Neural cell (in vitro differentiated cells): ENCODE results near the gene F3. TPM values are rescaled to one million over a fixed set of nuclear protein-coding genes. Genes with fewer than 3 reads are reported as not detected.

ENCODE experiments used
- H2AFZ ChIP-seq: fragments of 200-600, 300-800 bp; sonication (generic), shearing (Covaris generic); 2 replicates; pipeline ENCODE4 v1.6.0; 2014; ENCODE audit warnings: low read depth, mild to moderate bottlenecking, antibody characterized with exemption, low read length, moderate library complexity
- H3F3A ChIP-seq: fragments of 200-600 bp; shearing (Covaris generic); 2 replicates; pipeline ENCODE4 v1.6.1; 2016; ENCODE audit warnings: mild to moderate bottlenecking, moderate library complexity, mixed read lengths, antibody characterized with exemption, low read length; ENCODE audit not compliant: insufficient read depth, poor library complexity, severe bottlenecking
- H3K27ac ChIP-seq: fragments of 200-600, 300-800 bp; sonication (generic), shearing (Covaris generic); 2 replicates; pipeline ENCODE4 v1.5.1; 2014; ENCODE audit warnings: mild to moderate bottlenecking, low read length, moderate library complexity
- H3K27me3 ChIP-seq: fragments of 300-800, 200-600 bp; sonication (generic), shearing (Covaris generic); 2 replicates; pipeline ENCODE4 v1.6.0; 2014; ENCODE audit warnings: mild to moderate bottlenecking, low read depth, low read length, moderate library complexity; ENCODE audit not compliant: insufficient read depth
- H3K36me3 ChIP-seq: fragments of 300-800, 200-600 bp; sonication (generic), shearing (Covaris generic); 2 replicates; pipeline ENCODE4 v1.5.1; 2014; ENCODE audit warnings: mild to moderate bottlenecking, antibody characterized with exemption, low read length, moderate library complexity; ENCODE audit not compliant: insufficient read depth
- H3K4me2 ChIP-seq: fragments of 300-800, 200-600 bp; sonication (generic), shearing (Covaris generic); 2 replicates; pipeline ENCODE4 v1.6.0; 2014; ENCODE audit warnings: mild to moderate bottlenecking, low read length
- H3K4me3 ChIP-seq: fragments of 300-800, 200-600 bp; sonication (generic), shearing (Covaris generic); 2 replicates; pipeline ENCODE4 v1.5.1; 2014; ENCODE audit warnings: mild to moderate bottlenecking, low read length, moderate library complexity
- H3K79me2 ChIP-seq: fragments of 200-600 bp; shearing (Covaris generic); replicated peaks from 2 replicates; pipeline ENCODE4 v1.6.0; 2014; ENCODE audit warnings: mild to moderate bottlenecking, low read length, moderate library complexity; ENCODE audit not compliant: insufficient read depth
- H3K9ac ChIP-seq: fragments of 300-800, 200-600 bp; sonication (generic), shearing (Covaris generic); 2 replicates; pipeline ENCODE4 v1.6.1; 2016; ENCODE audit warnings: mild to moderate bottlenecking, low read length, mixed read lengths
- H3K9me2 ChIP-seq: fragments of 200-600 bp; shearing (Covaris generic); 2 replicates; pipeline ENCODE4 v1.6.1; 2016; ENCODE audit warnings: mild to moderate bottlenecking, low read length, mixed read lengths; ENCODE audit not compliant: insufficient read depth
- H3K9me3 ChIP-seq: fragments of 200-600, 300-800 bp; sonication (generic), shearing (Covaris generic); 2 replicates; pipeline ENCODE4 v1.6.1; 2016; ENCODE audit warnings: mild to moderate bottlenecking, mixed run types, low read length, moderate library complexity, mixed read lengths
- H4K20me1 ChIP-seq: fragments of 200-600 bp; shearing (Covaris generic); 2 replicates; pipeline ENCODE4 v1.6.1; 2016; ENCODE audit warnings: mild to moderate bottlenecking, mixed run types; ENCODE audit not compliant: insufficient read depth
- CTCF ChIP-seq: fragments of 450-650 bp; IDR thresholded peaks from 2 replicates; pipeline ENCODE4 v1.5.1; 2014; ENCODE audit warnings: antibody characterized with exemption, mild to moderate bottlenecking, moderate library complexity; ENCODE audit not compliant: poor library complexity, severe bottlenecking
- EP300 ChIP-seq: fragments of 450-650 bp; conservative IDR thresholded peaks from 2 replicates; pipeline ENCODE4 v1.6.1; 2014; ENCODE audit warnings: antibody characterized with exemption, mild to moderate bottlenecking, moderate library complexity; ENCODE audit not compliant: poor library complexity, severe bottlenecking
- EZH2 ChIP-seq: fragments of 200-600, 300-800 bp; shearing (Covaris generic), sonication (generic); IDR thresholded peaks from 2 replicates; pipeline ENCODE4 v1.6.1; 2014; ENCODE audit warnings: antibody characterized with exemption, low read length, borderline replicate concordance, mild to moderate bottlenecking; ENCODE audit not compliant: insufficient read depth, poor library complexity, severe bottlenecking
- MXI1 ChIP-seq: fragments of 450-650 bp; conservative IDR thresholded peaks from 2 replicates; pipeline ENCODE4 v1.6.1; 2014; ENCODE audit warnings: antibody characterized with exemption, mild to moderate bottlenecking; ENCODE audit not compliant: poor library complexity, severe bottlenecking
- POLR2AphosphoS5 ChIP-seq: IDR thresholded peaks from 2 replicates; pipeline ENCODE4 v1.6.1; 2012
- RAD21 ChIP-seq: fragments of 450-650 bp; conservative IDR thresholded peaks from 2 replicates; pipeline ENCODE4 v1.6.1; 2014; ENCODE audit warnings: antibody characterized with exemption, mild to moderate bottlenecking, moderate library complexity
- REST ChIP-seq: IDR thresholded peaks from 2 replicates; pipeline ENCODE4 v1.6.1; 2012; ENCODE audit warnings: borderline replicate concordance
- SMC3 ChIP-seq: fragments of 450-650 bp; conservative IDR thresholded peaks from 2 replicates; pipeline ENCODE4 v1.6.1; 2014; ENCODE audit warnings: antibody characterized with exemption, mild to moderate bottlenecking, moderate library complexity; ENCODE audit not compliant: poor library complexity
- TAF1 ChIP-seq: IDR thresholded peaks from 2 replicates; pipeline ENCODE4 v1.6.1; 2012; ENCODE audit warnings: low read depth
- polyA plus RNA-seq: library from polyadenylated mRNA; depleted of rRNA; stranded (reverse); fragments of >200 nt; gene quantifications from 2 replicates; pipeline ENCODE4 v1.2.3, GENCODE V29; 2014

Gene F3
- polyA plus RNA-seq, 1 donor from 2014 or later = 0.10 TPM

- no peaks in the 10 kb centered on the region for H4K20me1 ChIP-seq
- H3K4me3 ChIP-seq = no peak overlapping the region
- H3K9ac ChIP-seq = no peak overlapping the region
- no peaks in the 10 kb centered on the region for H3K36me3 ChIP-seq
- TF ChIP-seq RAD21 (no peak), TAF1 (no peak), SMC3 (no peak), MXI1 (no peak), POLR2AphosphoS5 (no peak), REST (no peak), EP300 (no peak), EZH2 (no peak), CTCF (no peak)
- no peaks in the 10 kb centered on the region for H3K27me3 ChIP-seq
- H3K27ac ChIP-seq = no peak overlapping the region
- H3K9me3 ChIP-seq = no peaks in the 10 kb centered on the region
- H2AFZ ChIP-seq = no peak overlapping the region
- no peaks in the 10 kb centered on the region for H3F3A ChIP-seq
- H3K79me2 ChIP-seq = no peaks in the 10 kb centered on the region
- H3K9me2 ChIP-seq = no peaks in the 10 kb centered on the region
- H3K4me2 ChIP-seq = no peak overlapping the region
Measured at GRCh38 chr1:94532077-94532476, 9.5 kb downstream of the F3 start.

GRCh38 chr1:94531664-94532063 lies 9.9 kb downstream of the F3 start:
- no peak overlapping the region for H3K4me2 ChIP-seq
- H3K79me2 ChIP-seq = no peaks in the 10 kb centered on the region
- no peaks in the 10 kb centered on the region for H3K9me2 ChIP-seq
- H3K36me3 ChIP-seq = no peaks in the 10 kb centered on the region
- no peak overlapping the region for H2AFZ ChIP-seq
- no peak overlapping the region for H3K27ac ChIP-seq
- H3K9me3 ChIP-seq = no peaks in the 10 kb centered on the region
- no peak overlapping the region for H3K9ac ChIP-seq
- TF ChIP-seq CTCF = no peak
- no peak for TF ChIP-seq SMC3
- TF ChIP-seq POLR2AphosphoS5 = no peak
- no peak for TF ChIP-seq RAD21
- TF ChIP-seq REST = no peak
- TF ChIP-seq EZH2 = no peak
- no peak for TF ChIP-seq TAF1
- H3K27me3 ChIP-seq = no peaks in the 10 kb centered on the region
- H3K4me3 ChIP-seq = no peak overlapping the region
- no peaks in the 10 kb centered on the region for H3F3A ChIP-seq
- no peaks in the 10 kb centered on the region for H4K20me1 ChIP-seq
